T-cell (primary cell): ENCODE data around the gene TTLL10. TPM values are rescaled to one million over a fixed set of nuclear protein-coding genes. Genes with fewer than 3 reads are reported as not detected.
A peak's percentile ranks its signal among the peaks of the same experiment; 100 is the strongest.

ENCODE experiments used
- ATAC-seq, 4 experiments: fragments of 200-7000 bp in 3 of 4; fragments of 150-1000 bp in 1 of 4; cut with Tn5 transposase; replicated peaks in 1 of 4; 1 replicate in 3 of 4; 2 replicates in 1 of 4; pipeline ENCODE4 v1.10.0; 2021; ENCODE audit warnings: moderate library complexity in 3 of 4, mild to moderate bottlenecking in 2 of 4, moderate number of reproducible peaks in 1 of 4
- CTCF ChIA-PET, 2 donors: fragments of 300-600 bp; sonication (Branson Sonifier 250); formaldehyde crosslinking; loops; one replicate each; lab custom pipeline; 2022; ENCODE audit warnings: antibody characterized with exemption in 2 of 2; lab: Charles Lee
- POLR2A ChIA-PET, 2 donors: fragments of 300-600 bp; sonication (Branson Sonifier 250); formaldehyde crosslinking; loops; one replicate each; lab custom pipeline; 2022; ENCODE audit warnings: antibody characterized with exemption in 2 of 2; lab: Charles Lee
- DNase-seq, 35 experiments: peaks; one replicate each; pipeline versions ENCODE4 v3.0.0 to v3.0.0-alpha.2; 2013 to 2023
- H3K27ac ChIP-seq: one replicate; pipeline ENCODE4 v1.5.1; 2013; ENCODE audit warnings: low read length
- H3K27me3 ChIP-seq, 2 experiments: replicated peaks in 1 of 2; 1 replicate in 1 of 2; 2 replicates in 1 of 2; pipeline versions ENCODE4 v1.6.1 to v1.7.0; 2013; ENCODE audit warnings: low read length in 1 of 2, mixed read lengths in 1 of 2; ENCODE audit not compliant: control insufficient read depth in 2 of 2, insufficient read depth in 2 of 2; ENCODE audit errors: extremely low read depth in 1 of 2
- H3K36me3 ChIP-seq, 2 donors: 1 replicate in 1 of 2; 2 replicates in 1 of 2; pipeline versions ENCODE4 v1.6.1 to v1.7.0; 2013; ENCODE audit warnings: low read length in 1 of 2; ENCODE audit not compliant: control insufficient read depth in 2 of 2, insufficient read depth in 1 of 2; ENCODE audit errors: extremely low read depth in 1 of 2
- H3K4me1 ChIP-seq, 2 experiments: 1 replicate in 1 of 2; 2 replicates in 1 of 2; pipeline versions ENCODE4 v1.6.1 to v1.7.0; 2013; ENCODE audit warnings: low read length in 2 of 2, mixed read lengths in 1 of 2; ENCODE audit not compliant: insufficient read depth in 2 of 2, control insufficient read depth in 1 of 2; ENCODE audit errors: extremely low read depth in 1 of 2
- H3K4me3 ChIP-seq, 2 donors: 1 replicate in 1 of 2; 2 replicates in 1 of 2; pipeline versions ENCODE4 v1.5.1 to v1.7.0; 2013; ENCODE audit warnings: mild to moderate bottlenecking in 2 of 2, low read length in 1 of 2, moderate library complexity in 1 of 2; ENCODE audit not compliant: control insufficient read depth in 1 of 2; ENCODE audit errors: extremely low read depth in 1 of 2
- H3K9me3 ChIP-seq: 2 replicates; pipeline ENCODE4 v1.7.0; 2013
- H3K27ac Mint-ChIP-seq, 2 donors: one replicate each; pipeline ENCODE4 v1.8.0; 2020 to 2021; ENCODE audit warnings: mild to moderate bottlenecking in 2 of 2, mixed read lengths in 2 of 2
- H3K27me3 Mint-ChIP-seq, 2 donors: one replicate each; pipeline ENCODE4 v1.8.0; 2021 to 2022; ENCODE audit warnings: mixed read lengths in 2 of 2
- H3K36me3 Mint-ChIP-seq: one replicate; pipeline ENCODE4 v1.8.0; 2021; ENCODE audit warnings: mixed read lengths
- H3K4me1 Mint-ChIP-seq, 3 donors: one replicate each; pipeline ENCODE4 v1.8.0; 2020 to 2022; ENCODE audit warnings: mixed read lengths in 3 of 3, mild to moderate bottlenecking in 1 of 3
- H3K4me3 Mint-ChIP-seq, 3 donors: one replicate each; pipeline ENCODE4 v1.8.0; 2020 to 2022; ENCODE audit warnings: mild to moderate bottlenecking in 3 of 3, mixed read lengths in 3 of 3, moderate library complexity in 3 of 3
- H3K9me3 Mint-ChIP-seq, 3 donors: one replicate each; pipeline ENCODE4 v1.8.0; 2020 to 2022; ENCODE audit warnings: mixed read lengths in 3 of 3
- WGBS: methylation state at CpG from one replicate; pipeline ENCODE4 v1.1.5; 2013; ENCODE audit warnings: missing lambda C conversion rate; ENCODE audit not compliant: insufficient coverage; 5-methylcytosine and 5-hydroxymethylcytosine counted together
- total RNA-seq, 35 experiments: library from RNA in 6 of 35; stranded (reverse) in 6 of 35; fragments of 120-200 nt in 1 of 35; gene quantifications; one replicate each; pipeline versions ENCODE4 v1.2.1 to v1.2.4 and lab custom pipeline; 2013 to 2026

TTLL10 gene
- total RNA-seq, 5 donors from 2014 or later (not counting 1 experiment from before 2014, with no cell fraction given) = 0.26 to 1.0 (median 0.47) TPM; not detected in 1

DNA sequence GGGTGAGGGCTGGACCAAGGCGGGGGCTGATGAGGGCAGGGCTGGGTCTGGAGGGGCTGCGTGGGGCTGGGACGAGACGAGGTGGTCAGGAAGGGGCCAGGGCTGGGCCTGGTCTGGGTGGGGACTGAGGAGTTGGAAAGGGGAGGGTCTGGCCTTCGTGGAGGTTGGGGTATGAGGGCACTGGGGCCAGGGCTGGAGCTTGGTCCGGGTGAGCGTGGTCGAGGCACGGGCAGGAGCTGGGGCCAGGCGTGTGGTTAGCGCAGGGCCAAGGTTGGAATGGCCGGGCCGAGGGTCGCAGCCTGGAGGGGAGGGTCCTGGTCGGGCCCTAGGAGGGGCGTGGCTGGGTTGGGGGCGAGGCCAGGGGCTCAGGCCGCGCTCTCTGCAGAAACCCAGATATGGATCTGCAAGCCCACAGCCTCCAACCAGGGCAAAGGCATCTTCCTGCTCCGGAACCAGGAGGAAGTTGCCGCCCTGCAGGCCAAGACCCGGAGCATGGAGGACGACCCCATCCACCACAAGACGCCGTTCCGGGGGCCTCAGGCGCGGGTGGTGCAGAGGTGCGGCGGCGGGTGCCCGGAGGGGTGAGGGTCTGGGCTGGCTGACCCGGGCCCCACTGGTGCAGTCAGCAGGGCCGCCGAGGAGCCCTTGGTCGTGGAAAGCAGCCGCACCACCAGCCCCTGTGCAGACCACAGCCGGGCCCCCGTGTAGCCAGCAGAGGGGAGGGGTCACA is 9.0 kb downstream of the TTLL10 start:
- peak in 2 of 4 experiments; percentile 14 to 35 for ATAC-seq
- no peak overlapping the region for H3K27ac Mint-ChIP-seq

DNA sequence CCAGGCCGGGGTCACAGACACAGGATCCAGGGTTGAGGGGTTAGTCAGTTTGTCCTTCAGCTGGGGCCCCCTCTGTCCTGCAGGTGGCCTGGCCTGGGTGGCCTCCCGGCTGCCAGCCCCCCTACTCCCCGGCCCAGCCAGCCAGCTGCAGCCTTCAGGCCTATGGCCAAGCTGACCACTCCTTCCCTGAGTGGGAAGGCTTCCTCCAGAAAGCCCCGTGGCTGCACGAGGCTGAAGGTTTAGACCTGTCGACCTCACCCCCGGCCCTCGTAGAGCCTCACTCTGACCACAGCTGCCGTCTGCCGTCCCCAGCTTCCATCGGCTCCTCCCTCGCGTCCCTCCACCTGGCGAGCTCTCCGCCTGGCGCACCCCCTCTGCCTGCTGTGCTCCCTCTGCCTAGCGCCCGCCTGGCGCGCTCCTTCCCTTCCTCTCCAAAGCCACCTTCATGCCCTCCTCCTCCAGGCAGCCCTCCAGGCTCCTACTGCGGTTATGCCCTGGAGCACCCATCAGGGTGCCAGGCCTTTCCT is 9.6 kb downstream of the TTLL10 start:
- Histone ChIP-seq H3K4me3 (no peak overlapping the region), H3K4me1 (peaks cover 2 to 14% of the 10 kb centered on the region in 2 experiments), H3K9me3 (no peaks in the 10 kb centered on the region), H3K36me3 (no peaks in the 10 kb centered on the region), H3K27me3 (peaks cover 0 to 35% of the 10 kb centered on the region in 2 experiments), H3K27ac (no peak overlapping the region)
- peaks cover 8 to 9% of the 10 kb centered on the region in 2 donors for H3K27me3 Mint-ChIP-seq
- H3K4me3 Mint-ChIP-seq = no peak overlapping the region
- H3K9me3 Mint-ChIP-seq = no peaks in the 10 kb centered on the region
- WGBS = 66% methylated on average over 18 of the region's 21 CpGs
- ATAC-seq = no peak
- no peaks in the 10 kb centered on the region for H3K36me3 Mint-ChIP-seq
- CTCF ChIA-PET = no interaction called here
- POLR2A ChIA-PET = no interaction called here
- no peak overlapping the region for H3K27ac Mint-ChIP-seq
- DNase-seq = peak in 1 of 35 experiments; percentile 1
- peaks cover 0 to 11% (median 5%) of the 10 kb centered on the region in 3 donors for H3K4me1 Mint-ChIP-seq

More for the DNA sequence above, 9.0 kb downstream of the TTLL10 start:
- peaks cover 8 to 9% of the 10 kb centered on the region in 2 donors for H3K27me3 Mint-ChIP-seq
- H3K36me3 Mint-ChIP-seq = no peaks in the 10 kb centered on the region
- Histone ChIP-seq H3K36me3 (no peaks in the 10 kb centered on the region), H3K4me1 (peaks cover 2 to 14% of the 10 kb centered on the region in 2 experiments), H3K27ac (no peak overlapping the region), H3K9me3 (no peaks in the 10 kb centered on the region), H3K4me3 (no peak overlapping the region), H3K27me3 (peaks cover 0 to 39% of the 10 kb centered on the region in 2 experiments)
- DNase-seq = peak in 1 of 35 experiments; percentile 1
- WGBS = 30% methylated on average over 32 of the region's 39 CpGs
- CTCF ChIA-PET = no interaction called here
- POLR2A ChIA-PET = no interaction called here
- H3K4me1 Mint-ChIP-seq = peaks cover 0 to 11% (median 5%) of the 10 kb centered on the region in 3 donors
- H3K9me3 Mint-ChIP-seq = no peaks in the 10 kb centered on the region
- H3K4me3 Mint-ChIP-seq = no peak overlapping the region

DNA sequence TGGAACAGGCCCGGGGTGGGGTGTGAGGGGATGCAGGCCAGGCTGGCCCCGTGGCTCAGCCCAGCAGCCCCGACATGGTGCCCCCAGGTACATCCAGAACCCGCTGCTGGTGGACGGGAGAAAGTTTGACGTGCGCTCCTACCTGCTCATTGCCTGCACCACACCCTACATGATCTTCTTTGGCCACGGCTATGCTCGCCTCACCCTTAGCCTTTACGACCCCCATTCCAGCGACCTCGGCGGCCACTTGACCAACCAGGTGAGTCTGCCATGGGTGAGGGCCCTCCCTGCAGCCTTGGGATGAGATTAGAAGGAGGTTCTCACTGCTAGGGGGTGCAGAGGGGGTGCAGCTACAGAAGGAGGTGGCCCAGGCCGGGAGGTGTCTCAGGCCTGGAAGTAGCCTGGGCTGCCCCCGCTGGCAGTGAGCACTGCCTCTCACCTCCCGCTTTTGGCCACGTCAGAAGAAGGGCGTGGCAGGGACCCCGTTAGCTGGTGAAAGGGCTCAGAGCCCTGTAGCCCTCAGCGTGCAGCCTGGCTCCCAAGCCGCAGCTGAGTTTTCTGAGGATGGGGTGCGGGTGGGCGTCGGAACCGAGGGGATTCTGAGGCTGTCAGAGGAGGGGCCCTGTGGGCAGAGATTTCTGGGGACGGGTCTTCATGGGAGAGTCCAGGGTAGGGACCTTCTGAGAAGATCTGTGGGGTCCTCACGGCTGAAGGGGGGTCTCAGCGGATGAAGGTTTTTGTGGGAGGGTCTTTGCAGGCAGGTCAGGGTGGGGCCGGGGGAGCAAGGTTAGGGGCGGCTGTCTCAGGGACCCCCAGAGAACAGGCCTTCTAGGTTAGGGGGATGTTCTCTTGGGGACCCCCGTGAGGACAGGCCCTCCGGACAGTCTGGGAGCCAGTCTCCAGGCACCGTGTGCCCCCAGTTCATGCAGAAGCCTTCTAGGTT is 10.4 kb downstream of the TTLL10 start:
- DNase-seq (peak in 1 of 35 experiments; percentile 0), ATAC-seq (no peak)
- H3K36me3 Mint-ChIP-seq = no peaks in the 10 kb centered on the region
- ChIA-PET POLR2A (no interaction called here), CTCF (no interaction called here)
- no peak overlapping the region for H3K27ac ChIP-seq
- peaks cover 0 to 32% of the 10 kb centered on the region in 2 experiments for H3K27me3 ChIP-seq
- H3K27ac Mint-ChIP-seq = no peak overlapping the region
- no peaks in the 10 kb centered on the region for H3K36me3 ChIP-seq
- H3K4me1 ChIP-seq = peaks cover 2 to 14% of the 10 kb centered on the region in 2 experiments
- H3K9me3 Mint-ChIP-seq = no peaks in the 10 kb centered on the region
- WGBS = 98% methylated on average over 18 of the region's 33 CpGs
- H3K4me3 ChIP-seq = no peak overlapping the region
- peaks cover 0 to 11% (median 5%) of the 10 kb centered on the region in 3 donors for H3K4me1 Mint-ChIP-seq
- no peak overlapping the region for H3K4me3 Mint-ChIP-seq
- H3K9me3 ChIP-seq = no peaks in the 10 kb centered on the region
- H3K27me3 Mint-ChIP-seq = peaks cover 8 to 9% of the 10 kb centered on the region in 2 donors

DNA sequence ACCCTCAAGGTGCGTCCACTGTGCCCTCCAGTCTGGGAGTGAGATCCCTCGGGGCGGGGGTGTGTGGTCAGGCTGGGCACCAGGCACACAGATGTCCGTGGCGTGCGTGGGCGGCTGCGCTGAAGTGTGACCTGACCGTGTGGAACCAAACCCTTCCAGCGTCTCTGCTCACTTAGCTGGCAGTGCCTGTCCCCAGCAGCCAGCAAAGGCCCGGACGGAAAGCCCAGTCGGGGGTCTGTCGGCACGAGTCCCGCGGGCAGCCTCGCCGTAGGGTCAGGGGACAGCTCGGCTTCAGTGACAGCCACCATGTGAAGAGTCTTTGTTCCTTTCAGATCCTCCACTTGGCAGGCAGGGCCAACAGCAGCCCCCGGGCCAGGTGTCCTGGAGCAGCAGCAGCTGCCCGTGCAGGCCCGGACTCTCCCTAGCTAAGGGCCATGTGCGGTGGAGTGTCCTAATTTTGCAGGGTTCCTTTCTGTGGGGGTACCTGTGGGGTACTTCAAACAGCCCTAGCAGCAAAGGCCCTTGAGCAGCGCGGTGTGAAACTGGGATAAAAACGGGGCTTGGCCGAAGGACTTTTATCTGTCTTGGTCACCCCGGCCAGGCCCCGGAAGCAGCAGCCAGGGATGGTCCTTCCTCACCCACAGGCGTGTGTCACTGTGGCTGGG is 11.6 kb downstream of the TTLL10 start:
- Histone ChIP-seq H3K36me3 (no peaks in the 10 kb centered on the region), H3K27ac (no peak overlapping the region), H3K9me3 (no peaks in the 10 kb centered on the region), H3K4me1 (peaks cover 2 to 14% of the 10 kb centered on the region in 2 experiments), H3K27me3 (peaks cover 0 to 30% of the 10 kb centered on the region in 2 experiments), H3K4me3 (no peak overlapping the region)
- ChIA-PET POLR2A (no interaction called here), CTCF (no interaction called here)
- Mint-ChIP-seq H3K9me3 (no peaks in the 10 kb centered on the region), H3K27ac (no peak overlapping the region), H3K27me3 (peaks cover 8 to 9% of the 10 kb centered on the region in 2 donors), H3K4me1 (peaks cover 0 to 11% (median 5%) of the 10 kb centered on the region in 3 donors), H3K36me3 (no peaks in the 10 kb centered on the region), H3K4me3 (no peak overlapping the region)
- ATAC-seq = no peak
- WGBS = 87% methylated on average over 28 of the region's 31 CpGs
- peak in 1 of 35 experiments; percentile 0 for DNase-seq

DNA sequence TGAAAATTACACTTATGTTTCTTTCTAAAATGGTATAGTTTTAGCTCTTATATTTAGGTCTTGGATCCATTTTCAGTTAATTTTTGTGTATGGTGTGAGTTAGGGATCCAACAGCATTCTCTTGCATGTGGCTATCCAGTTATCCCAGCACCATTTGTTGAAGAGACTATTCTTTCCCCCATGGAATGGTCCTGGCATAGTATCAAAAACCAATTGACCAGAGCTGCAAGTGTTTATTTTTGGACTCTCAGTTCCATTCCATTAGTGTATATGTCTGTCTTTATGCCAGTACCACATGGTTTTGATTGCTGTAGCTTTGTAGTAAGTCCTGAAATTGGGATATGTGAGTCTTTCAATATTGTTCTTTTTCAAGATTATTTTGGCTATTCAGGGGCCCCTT is 14.3 kb downstream of the TTLL10 start:
- ATAC-seq = no peak
- no peak for DNase-seq
- H3K4me3 Mint-ChIP-seq = no peak overlapping the region
- no peaks in the 10 kb centered on the region for H3K36me3 Mint-ChIP-seq
- H3K9me3 Mint-ChIP-seq = peaks cover 0 to 6% (median 0%) of the 10 kb centered on the region in 3 donors
- no peak overlapping the region for H3K27ac Mint-ChIP-seq
- Histone ChIP-seq H3K4me3 (no peak overlapping the region), H3K9me3 (no peaks in the 10 kb centered on the region), H3K27ac (no peak overlapping the region), H3K4me1 (peaks cover 2 to 3% of the 10 kb centered on the region in 2 experiments), H3K36me3 (no peaks in the 10 kb centered on the region), H3K27me3 (peaks cover 0 to 7% of the 10 kb centered on the region in 2 experiments)
- peaks cover 0 to 2% (median 0%) of the 10 kb centered on the region in 3 donors for H3K4me1 Mint-ChIP-seq
- H3K27me3 Mint-ChIP-seq = peaks cover 2 to 3% of the 10 kb centered on the region in 2 donors
- CTCF ChIA-PET = no interaction called here
- POLR2A ChIA-PET = no interaction called here

DNA sequence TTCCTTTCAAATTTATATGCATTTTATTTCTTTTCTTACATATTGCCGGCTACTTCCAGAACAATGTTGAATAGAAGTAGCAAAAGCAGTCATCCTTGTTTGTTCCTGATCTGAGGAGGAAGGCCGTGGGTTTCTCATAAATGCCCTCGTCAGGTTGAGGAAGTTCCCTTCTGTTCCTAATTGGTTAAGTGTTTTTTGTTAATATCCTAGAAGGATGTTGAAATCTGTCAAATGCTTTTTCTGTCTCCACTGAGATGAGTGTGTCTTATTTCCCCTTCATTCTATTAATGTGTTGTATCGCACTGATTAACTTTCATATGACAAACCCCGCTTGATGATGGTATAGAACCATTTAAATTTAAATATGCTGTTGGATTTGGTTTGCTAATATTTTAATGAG is 15.4 kb downstream of the TTLL10 start:
- no peaks in the 10 kb centered on the region for H3K4me1 Mint-ChIP-seq
- no peaks in the 10 kb centered on the region for H3K27me3 Mint-ChIP-seq
- Histone ChIP-seq H3K36me3 (no peaks in the 10 kb centered on the region), H3K27me3 (no peaks in the 10 kb centered on the region), H3K4me1 (no peaks in the 10 kb centered on the region), H3K4me3 (no peak overlapping the region), H3K9me3 (no peaks in the 10 kb centered on the region), H3K27ac (no peak overlapping the region)
- no peak overlapping the region for H3K4me3 Mint-ChIP-seq
- ATAC-seq (no peak), DNase-seq (no peak)
- H3K9me3 Mint-ChIP-seq = peaks cover 0 to 6% (median 0%) of the 10 kb centered on the region in 3 donors
- H3K27ac Mint-ChIP-seq = no peak overlapping the region
- POLR2A ChIA-PET = no interaction called here
- no CpG with 5 or more reads among the region's 5 CpGs for WGBS
- H3K36me3 Mint-ChIP-seq = no peaks in the 10 kb centered on the region
- CTCF ChIA-PET = no interaction called here
